ENCODE measurements around the gene ZPR1. TPM values are rescaled to one million over a fixed set of nuclear protein-coding genes. Genes with fewer than 3 reads are reported as not detected.
"Not testable (repeated sequence)": the region's sequence is repeated elsewhere in the genome, so short reads cannot be mapped to it uniquely, and the experiment has no call there.

ZPR1 gene
- total RNA-seq, 1 experiment from 2014 or later = 70.3 TPM

- DNase-seq (ENCODE audit: extremely low read depth, low read depth) = no peak
These were observed 38.3 kb upstream of the ZPR1 start for GRCh38 chr11:116825854-116826750.

GRCh38 chr11:116825434-116825833 lies 37.6 kb upstream of the ZPR1 start:
- DNase-seq (ENCODE audit: extremely low read depth, low read depth) = no peak

GRCh38 chr11:116823031-116823843 lies 35.4 kb upstream of the ZPR1 start, which contains the start of gene APOA4:
TSS of gene APOA4 (minus strand) at chr11:116823304. CDS start at chr11:116823191, 113 bp downstream.
- DNase-seq (ENCODE audit: extremely low read depth, low read depth) = no peak

GRCh38 chr11:116822575-116822974 lies 34.8 kb upstream of the ZPR1 start:
- no peak for DNase-seq (ENCODE audit: extremely low read depth, low read depth)

GRCh38 chr11:116821050-116821918 lies 33.5 kb upstream of the ZPR1 start:
- DNase-seq (ENCODE audit: extremely low read depth, low read depth) = no peak

- DNase-seq (ENCODE audit: extremely low read depth, low read depth) = no peak
These were observed 31.2 kb upstream of the ZPR1 start for GRCh38 chr11:116819049-116819448.

GRCh38 chr11:116814502-116814901 lies 26.7 kb upstream of the ZPR1 start:
- no peak for DNase-seq (ENCODE audit: extremely low read depth, low read depth)

GRCh38 chr11:116813781-116814471 lies 26.1 kb upstream of the ZPR1 start:
- DNase-seq (ENCODE audit: extremely low read depth, low read depth) = no peak

GRCh38 chr11:116813170-116813569 lies 25.3 kb upstream of the ZPR1 start:
- no peak for DNase-seq (ENCODE audit: extremely low read depth, low read depth)

GRCh38 chr11:116812109-116812508 lies 24.3 kb upstream of the ZPR1 start:
- no peak for DNase-seq (ENCODE audit: extremely low read depth, low read depth)

GRCh38 chr11:116811194-116811593 lies 23.4 kb upstream of the ZPR1 start:
- DNase-seq (ENCODE audit: extremely low read depth, low read depth) = no peak

GRCh38 chr11:116808262-116809175 lies 20.7 kb upstream of the ZPR1 start:
- DNase-seq (ENCODE audit: extremely low read depth, low read depth) = no peak

GRCh38 chr11:116807601-116808261 lies 19.9 kb upstream of the ZPR1 start:
- no peak for DNase-seq (ENCODE audit: extremely low read depth, low read depth)

- DNase-seq (ENCODE audit: extremely low read depth, low read depth) = no peak
These were observed 16.2 kb upstream of the ZPR1 start for GRCh38 chr11:116804001-116804400.

- DNase-seq (ENCODE audit: extremely low read depth, low read depth) = not testable (repeated sequence)
These were observed 13.8 kb upstream of the ZPR1 start for GRCh38 chr11:116801662-116802061.

- DNase-seq (ENCODE audit: extremely low read depth, low read depth) = no peak
These were observed 12.8 kb upstream of the ZPR1 start for GRCh38 chr11:116800610-116801009.

- DNase-seq (ENCODE audit: extremely low read depth, low read depth) = no peak
These were observed 10.5 kb upstream of the ZPR1 start for GRCh38 chr11:116798368-116798767.

- DNase-seq (ENCODE audit: extremely low read depth, low read depth) = no peak
These were observed 10.0 kb upstream of the ZPR1 start for GRCh38 chr11:116797816-116798215.

All from NCI-H460 (cell line).